DMS53 treated with DMSO at 0.1 percent for 48 hours (cell line): ENCODE results near the gene AMOTL2.

Source experiments
- DNase-seq: peaks from one replicate; lab custom pipeline; 2025; ENCODE audit not compliant: unreplicated experiment; lab: John Stamatoyannopoulos, UW

The AMOTL2 gene

GRCh38 chr3:134374105-134374790 is at the start of gene AMOTL2:
Gene AMOTL2, minus strand, starts transcription at chr3:134374447. Its CDS starts 3,014 bp downstream, at chr3:134371433.
- DNase-seq, result peak; percentile 56

GRCh38 chr3:134423153-134423552 is 48.9 kb upstream of the AMOTL2 start:
- peak; percentile 60 for DNase-seq

GRCh38 chr3:134419960-134420321 is 45.7 kb upstream of the AMOTL2 start:
- no peak for DNase-seq

DNA sequence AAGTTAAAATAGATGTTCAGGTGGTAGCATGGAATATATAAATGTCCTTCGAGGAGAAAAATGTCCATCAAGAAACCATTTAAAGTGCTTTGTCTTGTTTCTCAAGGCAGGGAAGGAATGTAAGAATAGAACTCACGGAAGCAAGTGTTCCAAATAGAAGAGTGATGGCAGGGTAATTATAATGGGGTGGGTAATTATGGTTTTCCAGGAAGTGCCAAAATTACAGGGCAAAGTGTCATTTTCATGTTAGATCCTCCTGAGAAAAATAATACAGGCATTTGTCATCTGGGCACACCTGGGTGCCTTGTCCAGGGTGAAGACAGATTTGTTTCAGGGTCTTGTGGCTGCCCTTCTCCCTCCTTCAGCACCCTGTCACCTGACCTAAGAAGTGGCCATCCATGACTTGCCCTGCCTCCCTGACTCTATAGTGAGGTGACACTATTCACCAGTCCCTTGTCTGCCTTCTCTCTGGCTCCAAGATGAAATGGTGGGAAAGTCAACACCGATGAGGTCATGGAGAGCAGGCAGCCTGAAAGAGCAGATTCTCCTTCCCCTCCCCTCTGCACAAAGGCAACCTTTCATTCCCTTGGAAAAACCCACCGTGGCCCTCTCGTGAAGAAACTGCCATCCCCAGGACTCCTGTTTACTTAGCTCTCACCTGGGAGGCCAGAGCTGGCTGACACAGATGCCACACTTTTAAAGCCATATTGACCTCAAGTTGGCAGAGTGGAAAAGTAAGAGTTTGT is 45.1 kb upstream of the AMOTL2 start:
- DNase-seq, result peak; percentile 80

- DNase-seq, result no peak
These were observed 34.8 kb upstream of the AMOTL2 start for GRCh38 chr3:134409041-134409440.

DNA sequence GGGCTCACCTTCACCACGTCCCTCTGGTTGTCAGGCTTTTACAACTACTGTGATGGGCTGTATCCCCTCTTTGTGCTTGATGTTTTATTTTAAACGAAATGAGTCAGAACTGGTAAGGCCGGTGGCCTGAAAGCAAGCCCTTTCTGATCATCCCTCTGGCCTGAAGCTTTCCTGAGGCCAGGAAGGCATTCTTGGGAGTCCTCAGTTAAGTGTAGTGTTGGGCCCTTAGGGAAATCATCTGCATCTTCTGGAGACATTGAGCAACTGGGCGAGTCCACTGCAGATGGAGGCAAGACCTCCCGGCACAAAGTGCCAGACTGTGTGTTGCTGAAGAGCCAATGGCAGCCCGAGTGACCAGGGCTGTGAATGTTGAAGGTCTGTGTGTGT is 33.0 kb upstream of the AMOTL2 start:
- DNase-seq, result peak; percentile 43

DNA sequence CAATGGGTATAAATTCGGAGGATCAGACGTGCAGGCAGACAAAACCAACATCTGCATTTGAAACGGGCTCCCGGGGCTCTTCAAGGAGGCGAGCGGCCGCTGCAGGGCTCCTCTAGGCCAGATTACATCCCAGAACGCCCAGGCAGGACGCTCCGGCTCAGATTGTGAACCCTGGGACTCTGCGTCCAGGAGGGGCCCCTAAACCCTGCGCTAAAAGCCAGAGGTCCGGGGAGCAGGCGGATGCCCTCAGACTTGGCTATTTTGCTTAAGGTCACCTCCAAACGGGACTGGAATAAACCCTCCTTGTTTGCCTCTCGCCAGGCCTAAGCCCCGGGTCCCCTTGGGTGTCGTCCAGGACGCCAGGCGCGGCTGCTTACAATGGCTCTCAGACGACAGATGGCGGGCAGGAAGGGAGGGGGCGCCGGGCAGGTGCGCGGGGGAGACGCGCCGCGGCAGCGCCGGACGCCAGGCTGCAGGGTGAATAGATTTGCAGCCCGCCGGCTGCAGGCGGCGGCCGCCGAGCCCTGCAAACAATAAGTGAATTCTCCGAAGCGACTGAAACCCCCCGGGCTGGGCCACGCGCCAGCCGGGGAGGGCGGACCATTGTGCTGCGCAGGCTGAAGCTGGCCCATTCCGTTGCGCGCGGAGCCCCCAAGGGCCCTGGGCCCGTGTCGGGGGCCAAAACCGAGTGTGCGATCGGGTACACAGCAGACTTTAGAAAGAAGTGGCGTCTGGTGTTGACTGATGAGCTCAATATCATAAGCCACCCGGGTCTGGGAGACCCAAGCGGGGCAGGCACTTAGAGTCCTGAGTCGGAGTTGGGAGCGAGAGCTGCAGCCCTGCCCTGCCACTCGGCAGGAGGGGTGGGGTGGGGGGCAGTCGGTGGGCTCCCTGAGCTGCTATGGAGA is 32.3 kb upstream of the AMOTL2 start:
- DNase-seq, result peak; percentile 66

DNA sequence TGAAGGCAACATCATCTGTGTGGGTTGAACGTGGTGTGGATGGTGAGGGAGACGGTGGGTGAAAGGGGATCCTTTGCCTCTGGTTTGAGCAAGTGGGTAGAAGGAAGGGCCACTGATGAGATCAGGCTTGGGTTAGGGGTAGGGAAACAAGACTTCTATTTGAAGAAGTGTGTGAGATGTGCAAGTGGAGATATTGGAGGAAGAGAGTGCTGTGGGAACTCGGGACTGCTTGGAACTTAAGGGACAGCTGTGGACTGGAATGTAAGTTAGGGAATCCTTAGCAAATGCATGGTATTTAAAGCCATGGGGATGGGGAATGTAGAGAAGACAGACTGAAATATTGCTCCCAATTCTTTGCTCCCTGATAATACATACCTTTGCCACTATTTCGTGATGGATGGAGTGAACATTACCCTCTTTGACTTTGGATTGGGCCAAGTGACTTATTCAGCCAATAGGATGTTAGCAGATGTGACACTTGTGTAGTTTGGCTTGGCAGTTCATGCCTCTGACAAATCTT is 30.2 kb upstream of the AMOTL2 start:
- DNase-seq, result no peak

GRCh38 chr3:134397755-134398154 is 23.5 kb upstream of the AMOTL2 start:
- peak; percentile 19 for DNase-seq

DNA sequence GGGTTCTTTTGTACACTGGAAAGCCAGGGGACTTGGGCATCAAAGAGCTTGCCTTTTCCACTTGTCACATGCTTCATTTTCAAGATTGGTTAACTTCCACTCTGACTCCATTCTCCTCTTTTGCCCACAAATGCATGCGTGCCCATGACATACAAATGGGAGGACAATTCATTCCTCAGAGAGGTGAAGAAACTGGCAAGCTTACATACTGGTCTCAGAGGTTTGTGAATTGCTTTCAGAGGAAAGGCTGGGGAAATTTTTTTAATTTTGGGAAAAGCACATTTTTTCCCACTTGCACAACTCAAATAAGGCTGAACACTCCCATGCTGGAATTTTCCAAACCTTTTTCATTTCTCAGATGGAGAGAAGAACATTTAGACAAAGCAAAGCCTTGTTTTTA is 20.9 kb upstream of the AMOTL2 start:
- no peak for DNase-seq

GRCh38 chr3:134394380-134394779 is 20.1 kb upstream of the AMOTL2 start:
- DNase-seq, result no peak

GRCh38 chr3:134393074-134393473 is 18.8 kb upstream of the AMOTL2 start:
- DNase-seq, result no peak

- DNase-seq, result no peak
These were observed 18.2 kb upstream of the AMOTL2 start for GRCh38 chr3:134392336-134392983.

GRCh38 chr3:134389865-134390264 is 15.6 kb upstream of the AMOTL2 start:
- DNase-seq, result no peak

DNA sequence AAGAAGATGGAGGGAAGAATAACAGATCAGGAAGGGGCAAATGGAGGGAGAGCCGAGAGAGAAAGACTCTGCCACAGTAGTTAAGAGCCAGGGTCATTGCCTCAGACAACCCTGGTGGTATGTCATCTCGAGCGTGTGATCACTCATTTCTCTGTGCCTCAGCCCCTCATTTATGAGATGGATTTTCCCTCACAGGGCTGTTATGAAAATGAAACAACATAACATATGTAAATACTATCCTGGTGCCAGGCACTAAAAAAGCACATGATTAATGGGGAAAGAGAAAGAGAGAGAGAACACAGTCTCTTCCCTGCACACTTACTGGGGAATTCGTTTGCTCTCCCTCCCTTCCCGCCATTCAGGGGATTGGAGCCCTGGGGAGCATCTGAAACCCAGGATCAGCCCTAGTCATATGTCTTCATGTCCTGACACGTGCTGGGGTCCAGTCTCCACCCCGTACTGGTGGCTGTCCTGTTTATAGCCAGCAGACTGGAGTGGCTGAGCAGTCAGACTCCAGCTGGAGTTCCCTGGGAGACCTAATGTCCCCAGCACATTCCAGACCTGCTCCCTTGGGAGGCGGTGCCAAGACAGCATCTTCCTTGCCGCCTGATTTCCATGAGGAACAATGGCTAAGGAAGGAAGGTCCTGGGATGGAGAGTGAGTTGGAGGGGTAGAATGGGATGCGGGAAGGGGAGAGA is 14.7 kb upstream of the AMOTL2 start:
- DNase-seq, result no peak

DNA sequence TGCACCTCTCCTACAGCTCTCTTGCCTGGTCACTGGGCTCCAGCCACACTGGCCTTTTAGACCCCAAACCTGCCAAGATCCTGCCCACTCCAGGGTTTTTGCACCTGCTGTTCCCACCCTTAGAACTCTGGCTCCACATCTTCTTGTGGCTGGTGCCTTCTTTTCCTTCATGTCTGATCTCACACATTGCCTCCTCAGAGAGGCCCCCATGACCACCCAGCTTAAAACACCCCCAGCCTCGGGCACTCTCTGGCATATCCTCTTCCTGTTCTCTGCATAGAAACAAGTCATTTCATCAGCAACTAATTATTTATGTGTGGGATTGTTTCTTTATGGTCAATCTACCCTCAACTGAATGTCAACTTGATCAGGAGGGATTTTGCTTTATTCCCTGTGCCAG is 14.0 kb upstream of the AMOTL2 start:
- DNase-seq, result no peak

DNA sequence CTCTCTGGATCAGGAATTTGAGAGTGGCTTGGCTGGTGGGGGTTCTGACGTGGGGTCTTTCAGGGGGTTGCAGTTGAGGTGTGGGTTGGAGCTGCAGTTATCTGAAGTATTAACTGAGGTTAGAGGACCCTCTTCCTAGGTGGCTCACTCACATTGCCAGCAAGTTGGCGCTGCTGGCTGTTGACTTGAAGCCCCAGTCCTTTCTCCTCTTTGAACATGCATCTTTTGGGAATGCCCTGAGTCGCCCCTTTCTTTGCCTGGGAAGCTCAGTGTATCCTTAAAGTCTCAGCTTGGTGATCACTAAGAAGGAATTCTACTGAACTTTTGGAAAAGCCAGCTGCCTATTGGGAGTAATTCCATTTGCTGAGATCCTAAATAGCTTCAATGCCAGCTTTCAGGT is 13.0 kb upstream of the AMOTL2 start:
- DNase-seq, result no peak

- no peak for DNase-seq
These were observed 10.7 kb upstream of the AMOTL2 start for GRCh38 chr3:134384963-134385362.

DNA sequence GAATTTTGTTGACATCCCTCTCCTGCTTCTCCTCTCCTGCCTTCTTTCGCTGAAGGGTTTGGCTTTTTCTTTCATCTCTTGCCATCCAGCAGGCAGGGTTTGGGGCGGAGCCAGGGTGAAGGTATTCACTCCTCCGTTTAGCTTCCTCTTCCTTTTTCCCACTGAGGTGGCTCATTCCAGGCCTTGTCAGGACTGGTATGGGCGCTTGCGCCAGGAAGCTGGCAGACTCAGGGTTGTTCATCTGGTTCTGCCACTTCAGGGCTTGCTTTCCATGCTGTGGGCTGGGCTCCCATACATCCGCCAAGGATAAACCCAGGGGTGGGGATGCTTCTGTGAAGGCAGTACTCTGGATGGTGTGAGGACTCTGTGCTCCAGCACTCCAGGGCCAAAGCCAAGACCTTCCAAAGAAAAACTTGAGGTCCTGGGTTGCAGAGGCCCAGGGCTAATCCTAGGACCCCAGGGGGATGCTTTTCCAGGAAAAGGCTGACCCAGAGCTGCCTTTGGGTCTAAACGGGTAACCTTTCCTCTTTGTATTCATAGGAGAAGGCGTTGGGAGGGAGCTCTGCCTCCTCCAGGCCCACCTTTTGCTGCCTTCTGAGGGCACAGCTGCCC is 7.7 kb upstream of the AMOTL2 start:
- DNase-seq, result peak; percentile 88

- no peak for DNase-seq
These were observed 6.8 kb upstream of the AMOTL2 start for GRCh38 chr3:134381076-134381475.
